GM12878 (cell line): ENCODE measurements around the gene RBBP5.

Experiments
- CTCF ChIP-seq, 3 experiments: IDR thresholded peaks in 2 of 3; conservative IDR thresholded peaks in 1 of 3; 2 replicates each; pipeline ENCODE4 v1.5.1; 2011; ENCODE audit warnings: low read depth in 3 of 3, low read length in 3 of 3, mild to moderate bottlenecking in 3 of 3, control low read depth in 2 of 3, moderate library complexity in 2 of 3, inconsistent platforms in 1 of 3, mixed read lengths in 1 of 3; ENCODE audit not compliant: control insufficient read depth in 2 of 3, insufficient read depth in 1 of 3; ENCODE audit errors: extremely low read depth in 1 of 3
- MXI1 ChIP-seq: fragments of 150-350 bp; IDR thresholded peaks from 2 replicates; pipeline ENCODE4 v1.6.1; 2011; ENCODE audit warnings: low read depth, mild to moderate bottlenecking, inconsistent platforms, low read length, improper control_type of control experiment
- RAD21 ChIP-seq: IDR thresholded peaks from 2 replicates; pipeline ENCODE4 v1.6.1; 2011; ENCODE audit warnings: mild to moderate bottlenecking, low read depth, low read length, moderate library complexity; ENCODE audit not compliant: insufficient read depth

DNA sequence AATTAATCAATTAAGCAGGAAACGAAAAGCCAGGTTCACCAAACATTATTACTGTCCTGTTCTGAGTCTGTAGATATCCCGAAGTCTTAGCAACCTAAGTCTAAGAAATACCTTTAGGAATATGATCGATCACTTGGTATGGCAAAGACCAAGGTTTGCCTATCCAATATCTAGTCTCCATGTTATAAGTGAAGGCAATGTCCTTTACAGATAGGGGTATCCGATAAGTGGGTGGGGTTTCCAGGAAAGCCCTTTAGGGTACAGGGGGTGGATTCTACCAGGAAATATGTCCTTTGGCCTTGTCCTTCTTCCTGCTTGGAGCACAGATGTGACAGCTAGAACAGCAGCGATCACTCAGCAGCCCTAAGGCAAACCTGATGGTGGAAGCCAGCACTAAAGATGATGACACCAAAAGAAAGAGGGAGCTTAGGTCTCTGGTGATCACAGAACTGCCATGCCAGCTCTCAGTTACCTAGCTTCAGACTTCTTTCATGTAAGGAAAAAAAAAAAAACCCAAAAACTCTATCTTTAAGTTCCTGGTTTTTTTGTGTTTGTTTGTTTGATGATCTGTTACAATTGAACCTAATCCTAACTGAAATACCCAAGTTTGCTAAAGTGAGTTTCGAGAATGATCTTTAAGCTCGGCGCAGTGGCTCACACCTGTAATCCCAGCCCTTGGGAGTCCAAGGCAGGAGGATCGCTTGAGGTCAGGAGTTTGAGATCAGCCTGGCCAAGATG, 48.9 kb upstream of the RBBP5 start:
- TF ChIP-seq CTCF (IDR thresholded peaks at IDR 0.05 in 2 of 3, conservative IDR thresholded peaks at IDR 0.05 in 1 of 3; ENCODE audit: control insufficient read depth in 2 of 3, extremely low read depth in 1 of 3, insufficient read depth in 1 of 3, low read depth in 3 of 3, low read length in 3 of 3) (no peak), MXI1 (no peak), RAD21 (no peak)
